Omental fat pad (tissue), 4 donors: ENCODE measurements around the gene SENP6. TPM values are rescaled to one million over a fixed set of nuclear protein-coding genes. Genes with fewer than 3 reads are reported as not detected.
"Not testable (repeated sequence)": the region's sequence is repeated elsewhere in the genome, so short reads cannot be mapped to it uniquely, and the experiment has no call there.

Experiments used
- ATAC-seq: fragments of 150-250 bp; one replicate; pipeline ENCODE4 v1.9.1; 2016; ENCODE audit warnings: mild to moderate bottlenecking, moderate library complexity; ENCODE audit not compliant: low FRiP score
- DNase-seq: peaks from one replicate; pipeline ENCODE4 v3.0.0-alpha.2; 2019; ENCODE audit warnings: low spot score
- CTCF ChIP-seq, 3 donors: fragments of 450-650 bp; IDR thresholded peaks; one replicate each; pipeline ENCODE4 v1.5.1; 2016 to 2017; ENCODE audit warnings: antibody characterized with exemption in 3 of 3, mild to moderate bottlenecking in 3 of 3, moderate library complexity in 2 of 3
- total RNA-seq, 4 donors: library from RNA; depleted of rRNA; stranded (reverse); fragments of >200 nt; gene quantifications; one replicate each; pipeline ENCODE4 v1.1.0, GENCODE V29; 2016

SENP6 gene
- total RNA-seq, 4 donors from 2014 or later, result 88.2 to 134 (median 110) TPM

- no peak for TF ChIP-seq CTCF (IDR thresholded peaks at IDR 0.05)
- ATAC-seq, result no peak
Observed at GRCh38 chr6:75657327-75657726, 55.6 kb downstream of the SENP6 start.

GRCh38 chr6:75666592-75666991 lies 64.9 kb downstream of the SENP6 start:
- ATAC-seq (no peak), DNase-seq (no peak)
- TF ChIP-seq CTCF (IDR thresholded peaks at IDR 0.05), result no peak

More at GRCh38 chr6:75657327-75657726, 55.6 kb downstream of the SENP6 start:
- DNase-seq, result no peak

GRCh38 chr6:75673884-75674283 lies 72.2 kb downstream of the SENP6 start:
- TF ChIP-seq CTCF (IDR thresholded peaks at IDR 0.05), result no peak
- ATAC-seq (no peak), DNase-seq (no peak)

GRCh38 chr6:75676377-75676776 lies 74.7 kb downstream of the SENP6 start:
- DNase-seq (no peak), ATAC-seq (no peak)
- TF ChIP-seq CTCF (IDR thresholded peaks at IDR 0.05), result no peak

- not testable (repeated sequence) for ATAC-seq, DNase-seq
Observed at GRCh38 chr6:75682548-75682947, 80.9 kb downstream of the SENP6 start.

GRCh38 chr6:75683005-75683404 lies 81.3 kb downstream of the SENP6 start:
- DNase-seq, ATAC-seq: not testable (repeated sequence)

- ATAC-seq, result not testable (repeated sequence)
Observed at GRCh38 chr6:75687535-75687934, 85.9 kb downstream of the SENP6 start.

GRCh38 chr6:75687937-75688336 lies 86.3 kb downstream of the SENP6 start:
- ATAC-seq, DNase-seq: not testable (repeated sequence)

More at GRCh38 chr6:75687535-75687934, 85.9 kb downstream of the SENP6 start:
- not testable (repeated sequence) for DNase-seq

GRCh38 chr6:75689576-75689975 lies 87.9 kb downstream of the SENP6 start:
- ATAC-seq (no peak), DNase-seq (no peak)
- no peak for TF ChIP-seq CTCF (IDR thresholded peaks at IDR 0.05)
